Skeletal muscle tissue (tissue), 4 donors: Measurements from ENCODE around the gene MYH7. TPM values are rescaled to one million over a fixed set of nuclear protein-coding genes. Genes with fewer than 3 reads are reported as not detected.

Source experiments
- H3K27ac ChIP-seq: one replicate; pipeline ENCODE4 v1.7.0; 2013; ENCODE audit warnings: mild to moderate bottlenecking, low read depth, low read length, inconsistent platforms
- H3K27me3 ChIP-seq, 3 donors: one replicate each; pipeline ENCODE4 v1.7.0; 2013; ENCODE audit warnings: low read length in 3 of 3; ENCODE audit not compliant: control insufficient read depth in 3 of 3, insufficient read depth in 3 of 3
- H3K36me3 ChIP-seq, 3 donors: one replicate each; pipeline ENCODE4 v1.7.0; 2013; ENCODE audit warnings: low read length in 3 of 3; ENCODE audit not compliant: control insufficient read depth in 3 of 3, insufficient read depth in 3 of 3
- H3K4me1 ChIP-seq, 3 donors: one replicate each; pipeline ENCODE4 v1.7.0; 2013; ENCODE audit warnings: low read length in 3 of 3, mild to moderate bottlenecking in 3 of 3; ENCODE audit not compliant: control insufficient read depth in 3 of 3, insufficient read depth in 3 of 3
- H3K4me3 ChIP-seq, 3 donors: one replicate each; pipeline ENCODE4 v1.7.0; 2013; ENCODE audit warnings: low read length in 3 of 3
- H3K9ac ChIP-seq, 3 donors: one replicate each; pipeline ENCODE4 v1.7.0; 2013; ENCODE audit warnings: low read length in 3 of 3, mild to moderate bottlenecking in 3 of 3, moderate library complexity in 2 of 3, low read depth in 1 of 3
- H3K9me3 ChIP-seq, 3 donors: one replicate each; pipeline ENCODE4 v1.7.0; 2013; ENCODE audit warnings: low read length in 3 of 3; ENCODE audit not compliant: control insufficient read depth in 3 of 3
- total RNA-seq: library from RNA; depleted of rRNA; stranded (reverse); fragments of >200 nt; gene quantifications from one replicate; pipeline ENCODE4 v1.2.3, GENCODE V29; 2014
- donor health status: Osteomylitis.

MYH7 gene
- total RNA-seq, 1 donor from 2014 or later, result 426 TPM

- H3K36me3 ChIP-seq, result no peaks in the 10 kb centered on the region
- H3K9ac ChIP-seq, result no peak overlapping the region
- H3K4me3 ChIP-seq, result no peak overlapping the region
- no peaks in the 10 kb centered on the region for H3K9me3 ChIP-seq
- H3K27me3 ChIP-seq, result no peaks in the 10 kb centered on the region
- peaks cover 0 to 12% (median 10%) of the 10 kb centered on the region in 3 donors for H3K4me1 ChIP-seq
- H3K27ac ChIP-seq, result no peak overlapping the region
Observed at GRCh38 chr14:23450379-23450778, 14.9 kb upstream of the MYH7 start.

- Histone ChIP-seq H3K27ac (no peak overlapping the region), H3K9ac (no peak overlapping the region), H3K4me3 (no peak overlapping the region), H3K9me3 (no peaks in the 10 kb centered on the region), H3K4me1 (peaks cover 0 to 17% (median 14%) of the 10 kb centered on the region in 3 donors), H3K36me3 (no peaks in the 10 kb centered on the region), H3K27me3 (no peaks in the 10 kb centered on the region)
Observed at GRCh38 chr14:23449314-23449713, 13.9 kb upstream of the MYH7 start.

GRCh38 chr14:23447361-23448350 is 12.2 kb upstream of the MYH7 start:
- H3K36me3 ChIP-seq, result no peaks in the 10 kb centered on the region
- no peaks in the 10 kb centered on the region for H3K9me3 ChIP-seq
- no peaks in the 10 kb centered on the region for H3K27me3 ChIP-seq
- H3K4me3 ChIP-seq, result no peak overlapping the region
- no peak overlapping the region for H3K9ac ChIP-seq
- H3K4me1 ChIP-seq, result peaks cover 0 to 27% (median 26%) of the 10 kb centered on the region in 3 donors
- peak overlapping the region; percentile 90 for H3K27ac ChIP-seq

GRCh38 chr14:23446291-23446851 is 10.9 kb upstream of the MYH7 start:
- Histone ChIP-seq H3K27me3 (no peaks in the 10 kb centered on the region), H3K36me3 (no peaks in the 10 kb centered on the region), H3K4me1 (peaks cover 8 to 40% (median 39%) of the 10 kb centered on the region in 3 donors), H3K4me3 (peak overlapping the region in 1 of 3 donors; percentile 7), H3K27ac (peak overlapping the region; percentile 90), H3K9ac (peak overlapping the region; percentile 35 to 71 (median 58)), H3K9me3 (no peaks in the 10 kb centered on the region)

GRCh38 chr14:23445773-23446172 is 10.3 kb upstream of the MYH7 start:
- Histone ChIP-seq H3K27ac (peak overlapping the region; percentile 90), H3K9ac (peak overlapping the region in 1 of 3 donors; percentile 71), H3K4me3 (peak overlapping the region in 1 of 3 donors; percentile 3), H3K9me3 (no peaks in the 10 kb centered on the region), H3K4me1 (peaks cover 8 to 46% (median 45%) of the 10 kb centered on the region in 3 donors), H3K36me3 (no peaks in the 10 kb centered on the region), H3K27me3 (no peaks in the 10 kb centered on the region)

GRCh38 chr14:23444314-23444713 is 8.9 kb upstream of the MYH7 start:
- H3K4me3 ChIP-seq, result peak overlapping the region in 2 of 3 donors; percentile 27 to 65
- no peaks in the 10 kb centered on the region for H3K36me3 ChIP-seq
- H3K9me3 ChIP-seq, result no peaks in the 10 kb centered on the region
- H3K9ac ChIP-seq, result peak overlapping the region in 2 of 3 donors; percentile 55 to 86
- peaks cover 10 to 61% (median 60%) of the 10 kb centered on the region in 3 donors for H3K4me1 ChIP-seq
- H3K27ac ChIP-seq, result peak overlapping the region; percentile 90
- no peaks in the 10 kb centered on the region for H3K27me3 ChIP-seq

- Histone ChIP-seq H3K9ac (peak overlapping the region; percentile 55 to 86 (median 64)), H3K36me3 (no peaks in the 10 kb centered on the region), H3K4me1 (peaks cover 15 to 65% (median 64%) of the 10 kb centered on the region in 3 donors), H3K27ac (peak overlapping the region; percentile 90), H3K4me3 (peak overlapping the region; percentile 4 to 65 (median 27)), H3K27me3 (no peaks in the 10 kb centered on the region), H3K9me3 (no peaks in the 10 kb centered on the region)
Observed at GRCh38 chr14:23443881-23444280, 8.4 kb upstream of the MYH7 start.

GRCh38 chr14:23443411-23443812 is 8.0 kb upstream of the MYH7 start:
- no peaks in the 10 kb centered on the region for H3K36me3 ChIP-seq
- peak overlapping the region in 2 of 3 donors; percentile 64 to 86 for H3K9ac ChIP-seq
- H3K27me3 ChIP-seq, result no peaks in the 10 kb centered on the region
- peak overlapping the region; percentile 4 to 65 (median 27) for H3K4me3 ChIP-seq
- peak overlapping the region; percentile 90 for H3K27ac ChIP-seq
- H3K4me1 ChIP-seq, result peaks cover 18 to 69% (median 69%) of the 10 kb centered on the region in 3 donors
- H3K9me3 ChIP-seq, result no peaks in the 10 kb centered on the region

GRCh38 chr14:23442721-23443356 is 7.4 kb upstream of the MYH7 start:
- H3K36me3 ChIP-seq, result no peaks in the 10 kb centered on the region
- peaks cover 24 to 75% (median 75%) of the 10 kb centered on the region in 3 donors for H3K4me1 ChIP-seq
- peak overlapping the region in 2 of 3 donors; percentile 64 to 86 for H3K9ac ChIP-seq
- peak overlapping the region in 2 of 3 donors; percentile 15 to 58 for H3K4me3 ChIP-seq
- peak overlapping the region; percentile 90 for H3K27ac ChIP-seq
- H3K9me3 ChIP-seq, result no peaks in the 10 kb centered on the region
- no peaks in the 10 kb centered on the region for H3K27me3 ChIP-seq
